Measurements from ENCODE around the gene TMEM229B. TPM values are rescaled to one million over a fixed set of nuclear protein-coding genes. Genes with fewer than 3 reads are reported as not detected.

The TMEM229B gene
- total and polyA plus RNA-seq, 2 of the 4 experiments (the other 2 are of a cell fraction): under 0.01 TPM; not detected in 1

DNA sequence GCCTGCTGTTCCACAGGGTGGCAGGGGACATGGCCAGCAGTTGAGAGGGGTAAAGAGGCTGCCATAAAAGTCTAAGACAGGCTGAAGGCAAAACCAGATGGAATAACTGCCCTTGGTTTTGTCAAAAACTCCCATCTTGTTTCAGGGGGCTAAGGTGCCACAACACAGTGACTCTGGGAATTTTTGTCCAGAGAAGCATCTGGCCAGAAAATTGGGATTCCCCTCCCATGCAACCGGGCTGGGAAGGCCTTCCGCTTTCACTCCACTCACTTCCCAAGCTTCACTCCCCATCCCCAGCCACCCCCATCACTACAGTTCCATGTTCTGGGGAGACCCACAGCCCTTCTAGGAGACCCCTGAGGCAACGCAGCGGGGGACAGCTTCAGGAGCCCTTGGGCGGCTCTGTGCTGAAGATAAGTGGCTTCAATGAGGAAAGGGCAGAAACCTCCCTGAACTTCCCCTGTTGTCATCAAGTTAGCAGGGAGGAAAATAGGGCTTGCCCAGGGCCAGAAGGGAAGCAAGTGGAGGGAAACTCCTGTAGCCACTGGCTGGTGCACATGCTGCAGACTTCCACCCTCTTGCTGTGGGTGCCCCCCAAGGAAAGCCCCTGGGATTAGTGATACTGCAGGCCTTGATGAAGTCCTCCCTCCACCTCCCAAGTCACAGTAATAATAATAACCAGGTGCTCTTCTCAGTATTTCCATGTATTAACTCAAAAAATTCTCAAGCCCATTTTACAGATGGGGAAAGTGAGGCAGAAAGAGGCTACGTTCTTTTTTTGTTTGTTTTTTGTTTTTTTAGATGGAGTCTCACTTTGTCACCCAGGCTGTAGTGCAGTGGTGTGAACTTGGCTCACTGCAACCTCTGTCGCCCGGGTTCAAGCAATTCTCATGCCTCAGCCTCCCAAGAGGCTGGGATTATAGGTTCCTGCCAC, 6.0 kb downstream of the TMEM229B start:
- H2BK5ac ChIP-seq (ENCODE audit: low read depth, low read length, poor library complexity, severe bottlenecking): no peak overlapping the region
- H3K4me3 ChIP-seq (ENCODE audit: insufficient read depth, low read depth, low read length): no peak overlapping the region
- POLR2A ChIA-PET (ENCODE audit: unreplicated experiment): no interaction called here
- WGBS, 2 experiments (ENCODE audit: extremely low coverage in 2 of 2, insufficient read length in 1 of 2): 100% methylated on average over 1 of the region's 8 CpGs; no CpG with 5 or more reads in 1 of the 2 experiments
- no TSS peak for BruUV-seq (replicated peaks)
- intact Hi-C loops (cut with micrococcal nuclease) (no loop called here), in situ Hi-C loops (cut with MboI; ENCODE audit: low sequenced_read_pairs) (no loop called here), dilution Hi-C loops (cut with HindIII; ENCODE audit: low sequenced_read_pairs, unreplicated experiment) (no loop called here)
- no peaks in the 10 kb centered on the region for H3K9me3 ChIP-seq (ENCODE audit: control insufficient read depth, insufficient read depth, low read length)
- no peak overlapping the region for H4K8ac ChIP-seq (ENCODE audit: low read depth in 2 of 2, low read length in 2 of 2)
- no peaks in the 10 kb centered on the region for H3K36me3 ChIP-seq (ENCODE audit: control insufficient read depth, insufficient read depth, low read length)
- H2BK20ac ChIP-seq (ENCODE audit: low read depth, low read length): no peak overlapping the region
- no peaks in the 10 kb centered on the region for H3K9me1 ChIP-seq (ENCODE audit: insufficient read depth, low read length)
- no peak overlapping the region for H3K56ac ChIP-seq (ENCODE audit: extremely low read depth, insufficient read depth, low read length)
- no peak overlapping the region for H3K14ac ChIP-seq (replicated peaks; ENCODE audit: low read depth, low read length)
- no peak overlapping the region for H2AFZ ChIP-seq (replicated peaks; ENCODE audit: low read length, poor library complexity)
- H3K9ac ChIP-seq (ENCODE audit: low read depth, low read length): no peak overlapping the region
- H3K4ac ChIP-seq (ENCODE audit: low read depth, low read length): no peak overlapping the region
- H2AK5ac ChIP-seq (ENCODE audit: low read depth, low read length): no peak overlapping the region
- no peak overlapping the region for H3K4me2 ChIP-seq (ENCODE audit: low read depth, low read length)
- H4K91ac ChIP-seq (ENCODE audit: insufficient read depth, low read depth, low read length): no peak overlapping the region
- H2AK9ac ChIP-seq (replicated peaks; ENCODE audit: low read depth, low read length, poor library complexity): no peak overlapping the region
- H3K4me1 ChIP-seq (ENCODE audit: control insufficient read depth, insufficient read depth, low read length): no peaks in the 10 kb centered on the region
- H2BK120ac ChIP-seq (ENCODE audit: low read depth, low read length): no peak overlapping the region
- H3K18ac ChIP-seq (ENCODE audit: low read depth, low read length): no peak overlapping the region
- H3K23ac ChIP-seq (ENCODE audit: low read depth, low read length): no peak overlapping the region
- ATAC-seq (ENCODE audit: low read depth) (no peak), DNase-seq (no peak)
- H2BK15ac ChIP-seq (ENCODE audit: low read depth, low read length): no peak overlapping the region
- no peak overlapping the region for H4K5ac ChIP-seq (ENCODE audit: low read depth, low read length)
- no peak overlapping the region for H3K27ac ChIP-seq (ENCODE audit: insufficient read depth, low read length)
- CTCF ChIA-PET: no interaction called here
- no peaks in the 10 kb centered on the region for H3K79me1 ChIP-seq (ENCODE audit: low read depth in 1 of 2, low read length in 2 of 2)
- H4K20me1 ChIP-seq (ENCODE audit: insufficient read depth, low read length): no peaks in the 10 kb centered on the region
- peaks cover 29% of the 10 kb centered on the region for H3K27me3 ChIP-seq (ENCODE audit: control insufficient read depth, insufficient read depth, low read length)
- TF ChIP-seq NFE2L2 (IDR thresholded peaks at IDR 0.05; ENCODE audit: low read depth, low read length): no peak
